D341Med (cell line): Measurements from ENCODE around the gene EFEMP2.
"Not testable (repeated sequence)": the region's sequence is repeated elsewhere in the genome, so short reads cannot be mapped to it uniquely, and the experiment has no call there.

Experiments
- DNase-seq: peaks from one replicate; pipeline ENCODE4 v3.0.0; 2012; ENCODE audit warnings: low spot score

The EFEMP2 gene

GRCh38 chr11:65854852-65855837 lies 17.5 kb downstream of the EFEMP2 start:
- DNase-seq, result no peak

DNA sequence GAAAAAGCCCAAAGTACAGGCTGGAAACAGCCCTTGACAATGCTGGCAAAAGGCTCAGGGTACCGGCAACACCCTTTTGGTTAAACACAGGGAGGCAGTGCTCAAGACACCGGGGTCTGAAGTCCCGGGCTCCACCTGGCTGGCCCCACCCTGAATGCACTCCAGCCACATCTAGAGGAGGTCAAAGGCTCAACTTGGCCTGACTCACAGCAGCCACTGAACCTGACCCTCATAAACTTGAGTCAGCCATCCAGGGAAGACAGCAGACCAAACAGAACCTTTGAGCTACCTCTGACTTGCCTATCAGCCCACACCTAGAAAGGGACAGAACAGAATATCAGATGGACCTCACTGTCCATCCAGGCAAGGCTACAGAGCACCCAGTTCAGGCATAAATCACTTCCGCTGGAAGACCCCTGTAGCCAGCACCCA lies 18.4 kb downstream of the EFEMP2 start:
- DNase-seq, result no peak

DNA sequence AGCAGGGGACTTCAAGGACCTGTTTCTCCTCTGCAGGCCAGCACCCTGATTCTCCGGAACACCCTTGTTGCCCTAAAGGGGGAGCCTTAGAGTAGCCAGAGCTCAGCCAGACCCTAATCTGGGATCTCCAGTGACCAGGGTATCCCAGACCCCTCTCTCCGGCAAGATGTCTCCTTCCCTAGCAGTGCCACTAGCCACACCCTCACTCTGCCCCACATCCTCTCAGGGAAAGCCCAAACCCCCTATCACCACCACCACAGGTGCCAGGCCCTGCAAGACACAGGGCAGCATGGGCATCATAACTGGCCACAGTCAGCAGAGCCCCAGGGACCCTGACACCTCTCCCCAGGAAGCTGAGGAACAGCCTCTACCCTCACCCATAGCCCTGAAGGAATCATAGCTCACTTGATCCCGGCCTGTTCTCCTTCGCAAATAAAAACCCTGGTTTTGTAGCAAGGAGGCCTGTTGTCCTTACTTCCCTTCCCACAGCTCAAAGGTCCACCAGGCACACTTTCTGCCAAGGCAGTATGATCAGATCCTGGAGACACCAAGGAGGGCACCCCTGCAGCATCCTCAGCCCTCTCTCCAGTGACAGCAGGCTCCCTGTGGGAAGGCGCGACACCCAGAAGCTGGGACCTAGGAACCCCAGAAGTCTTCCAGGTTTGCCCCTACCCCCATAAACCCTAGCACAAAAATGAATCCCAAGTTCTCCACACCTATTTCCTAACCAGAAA lies 19.2 kb downstream of the EFEMP2 start:
- no peak for DNase-seq

- DNase-seq, result no peak
These were observed 19.9 kb downstream of the EFEMP2 start for GRCh38 chr11:65852508-65853245.

DNA sequence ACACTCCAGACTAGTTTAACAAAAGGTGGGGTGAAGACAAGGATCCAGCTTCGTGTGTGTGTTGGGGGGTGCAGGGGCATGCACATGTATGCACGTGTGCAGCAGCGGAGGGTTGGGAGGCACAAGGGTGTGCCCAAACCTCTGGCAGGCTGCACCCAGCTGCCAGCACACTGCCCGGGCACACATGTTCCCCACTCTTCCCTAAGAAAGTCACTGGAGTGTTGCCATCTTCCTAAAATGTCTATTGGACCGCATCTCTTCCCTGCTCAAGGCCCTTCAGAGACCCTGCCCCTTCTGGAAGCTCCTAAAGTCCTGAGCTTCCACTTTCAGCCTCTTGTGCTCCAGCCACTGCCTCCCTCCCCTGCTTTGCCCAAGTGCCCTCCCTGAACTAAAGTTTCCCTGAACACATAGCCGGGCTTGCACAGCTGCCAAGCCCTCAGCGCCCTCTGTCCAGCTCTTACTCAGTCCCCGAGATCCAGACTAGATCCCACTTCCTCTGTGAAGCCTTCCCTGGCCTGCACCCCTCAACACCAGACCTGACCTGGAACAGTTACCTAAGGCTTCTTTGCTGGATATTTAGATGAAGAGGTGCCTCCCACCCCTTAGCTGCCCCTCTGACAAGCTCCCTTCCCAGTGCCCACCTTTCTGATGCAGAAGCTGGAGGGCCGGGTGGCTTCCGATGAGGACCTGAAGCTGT lies 20.6 kb downstream of the EFEMP2 start:
- no peak for DNase-seq

- no peak for DNase-seq
These were observed 21.5 kb downstream of the EFEMP2 start for GRCh38 chr11:65851083-65851579.

DNA sequence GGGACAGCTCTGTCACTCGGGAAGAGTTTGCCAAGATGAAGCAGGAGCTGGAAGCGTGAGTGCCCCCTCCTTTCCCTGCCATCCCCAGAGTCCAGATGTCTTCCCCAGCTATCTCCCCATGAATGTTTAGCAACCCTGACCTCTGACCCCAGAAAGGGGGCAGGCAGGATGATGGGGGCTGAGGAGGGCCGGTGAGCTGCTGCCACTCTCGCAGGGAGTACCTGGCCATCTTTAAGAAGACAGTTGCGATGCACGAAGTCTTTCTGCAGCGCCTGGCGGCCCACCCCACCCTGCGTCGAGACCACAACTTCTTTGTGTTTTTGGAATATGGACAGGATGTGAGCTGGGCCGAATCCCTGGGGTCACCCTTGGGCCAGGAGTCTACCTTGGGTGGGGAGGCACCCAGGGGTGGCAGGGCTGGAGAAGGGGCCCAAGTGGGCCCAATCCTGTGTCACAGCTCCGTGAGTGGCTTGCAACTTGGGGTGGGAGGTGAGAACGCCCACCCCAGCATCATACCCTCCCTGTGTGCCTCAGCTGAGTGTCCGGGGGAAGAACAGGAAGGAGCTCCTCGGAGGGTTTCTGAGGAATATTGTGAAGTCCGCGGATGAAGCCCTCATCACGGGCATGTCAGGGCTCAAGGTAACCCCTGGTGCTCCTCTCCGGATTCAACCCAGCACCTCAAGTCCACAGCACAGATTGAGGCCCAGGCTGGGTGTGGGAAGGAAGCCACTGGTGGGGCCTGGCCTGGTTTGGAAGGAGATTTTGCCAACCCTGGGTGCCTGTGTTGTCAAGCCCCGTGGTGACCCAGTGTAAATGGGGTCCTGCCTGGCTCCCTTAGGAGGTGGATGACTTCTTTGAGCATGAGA lies 22.1 kb downstream of the EFEMP2 start:
- no peak for DNase-seq

GRCh38 chr11:65849771-65850216 lies 22.8 kb downstream of the EFEMP2 start:
- no peak for DNase-seq

DNA sequence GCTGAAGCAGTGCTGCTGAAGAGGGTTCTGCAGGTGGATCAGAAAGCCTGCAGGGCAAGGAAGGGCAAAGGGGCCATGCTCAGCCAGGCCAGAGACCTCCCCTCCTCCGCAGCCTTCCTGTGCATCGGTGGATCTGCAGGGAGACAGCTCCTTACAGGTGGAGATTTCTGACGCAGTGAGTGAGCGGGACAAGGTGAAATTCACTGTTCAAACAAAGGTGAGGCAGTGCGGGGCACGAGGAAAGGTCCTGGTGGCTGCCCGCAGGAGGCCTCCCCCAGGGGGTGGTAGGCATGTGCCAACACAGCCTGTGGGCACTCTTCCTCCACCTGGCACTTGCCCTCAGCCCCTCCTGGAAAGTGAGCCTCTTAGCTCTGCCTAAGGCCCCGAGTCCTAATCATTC lies 23.2 kb downstream of the EFEMP2 start:
- no peak for DNase-seq

DNA sequence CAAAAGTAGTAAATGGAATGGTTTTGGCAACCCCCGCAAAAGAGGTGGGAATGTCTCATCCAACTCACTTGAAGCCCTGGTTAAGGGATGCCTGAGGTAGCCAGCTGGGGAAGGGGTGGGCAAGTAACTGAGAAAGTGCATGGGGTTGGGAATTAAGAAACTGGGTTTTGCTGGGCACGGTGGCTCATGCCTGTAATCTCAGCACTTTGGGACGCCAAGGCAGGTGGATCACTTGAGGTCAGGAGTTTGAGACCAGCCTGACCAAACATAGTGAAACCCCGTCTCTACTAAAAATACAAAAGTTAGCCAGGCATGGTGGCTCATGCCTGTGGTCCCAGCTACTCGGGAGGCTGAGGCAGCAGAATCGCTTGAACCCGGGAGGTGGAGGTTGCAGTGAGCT lies 23.9 kb downstream of the EFEMP2 start:
- DNase-seq, result not testable (repeated sequence)

GRCh38 chr11:65847746-65848145 lies 24.9 kb downstream of the EFEMP2 start:
- no peak for DNase-seq

- no peak for DNase-seq
These were observed 28.2 kb downstream of the EFEMP2 start for GRCh38 chr11:65844231-65844872.

DNA sequence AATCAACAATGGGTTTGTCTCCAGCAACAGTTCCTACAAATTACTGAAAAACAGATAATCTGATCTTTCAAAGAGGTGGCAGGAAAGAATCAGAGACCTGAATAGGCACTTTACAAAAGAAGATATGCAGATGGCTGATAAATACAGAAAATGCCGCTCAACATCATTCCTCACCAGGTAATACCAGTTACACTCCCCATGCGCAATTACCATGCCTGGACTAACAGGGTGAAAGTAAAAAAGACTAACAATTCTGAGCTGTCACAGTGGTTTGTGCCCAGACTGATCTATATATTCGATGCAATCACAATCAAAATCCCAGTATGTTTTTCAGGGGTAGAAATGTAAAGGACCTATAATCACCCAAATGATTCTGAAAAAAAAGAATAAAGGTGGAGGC lies 28.8 kb downstream of the EFEMP2 start:
- DNase-seq, result no peak

- no peak for DNase-seq
These were observed 30.5 kb downstream of the EFEMP2 start for GRCh38 chr11:65842144-65842543.

GRCh38 chr11:65834202-65834601 lies 38.4 kb downstream of the EFEMP2 start:
- no peak for DNase-seq

DNA sequence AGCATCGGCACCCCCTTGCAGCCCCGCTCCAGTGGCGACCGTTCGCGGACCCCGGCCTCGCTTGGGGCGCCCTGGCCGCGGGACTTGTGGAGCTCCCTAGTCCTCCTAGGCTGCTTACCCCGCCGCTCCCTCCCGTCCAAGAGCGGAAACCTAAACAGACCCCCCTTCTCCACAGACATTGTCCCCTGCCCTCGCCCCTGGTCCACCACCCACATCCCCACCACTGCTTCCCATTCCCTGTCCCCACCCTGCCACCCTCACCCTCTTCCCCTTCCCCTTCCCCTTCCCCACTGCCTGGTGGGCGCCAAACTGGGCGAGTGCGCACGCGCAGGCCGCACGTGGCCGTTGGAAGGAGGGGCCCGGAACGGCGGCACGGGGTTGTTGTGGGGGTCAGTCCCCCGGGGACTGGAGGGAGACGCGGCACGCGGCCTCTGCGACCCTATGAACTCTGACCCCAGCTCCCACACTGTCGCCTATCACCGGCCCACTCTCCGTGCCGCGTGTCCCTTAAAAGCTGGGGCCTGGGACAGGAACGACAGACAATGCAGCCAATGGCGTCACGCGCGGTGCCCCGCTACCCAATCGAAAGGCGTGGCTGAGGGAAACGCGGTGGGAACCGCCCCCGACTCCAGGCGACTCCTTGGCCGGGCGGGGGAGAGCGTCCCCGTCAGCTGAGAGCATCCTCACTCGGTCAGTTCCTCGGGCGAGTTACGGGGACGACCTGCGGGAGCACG lies 39.1 kb downstream of the EFEMP2 start, which contains the start of gene SNX32:
Gene SNX32, plus strand, starts transcription at position 667 of the 734 bp plus-strand sequence. CDS start 103 bp downstream, outside the sequence.
- DNase-seq, result peak; percentile 99

GRCh38 chr11:65832231-65832630 lies 40.4 kb downstream of the EFEMP2 start:
- not testable (repeated sequence) for DNase-seq

DNA sequence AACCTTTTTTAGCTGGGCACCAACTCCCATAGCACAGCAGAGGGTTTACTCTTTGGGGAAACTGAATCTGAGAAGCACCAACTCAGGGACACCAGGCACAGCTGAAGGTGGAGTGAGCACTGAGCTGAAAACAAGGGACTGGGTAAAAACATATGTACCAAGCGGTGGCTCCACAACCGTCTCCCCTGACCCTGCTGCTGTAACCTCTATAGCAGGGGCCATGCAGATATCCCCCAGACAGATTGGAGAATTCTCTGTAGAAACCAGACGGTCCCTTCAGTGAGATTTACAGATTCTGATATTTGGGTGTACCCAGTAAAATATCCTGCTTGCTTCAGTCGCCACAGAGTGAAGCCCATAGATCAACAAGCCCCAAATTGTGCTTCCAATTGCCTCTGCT lies 43.1 kb downstream of the EFEMP2 start:
- no peak for DNase-seq
